Measurements from ENCODE around the gene TAF4.
"Not testable (repeated sequence)": the region's sequence is repeated elsewhere in the genome, so short reads cannot be mapped to it uniquely, and the experiment has no call there.

Gene TAF4

DNA sequence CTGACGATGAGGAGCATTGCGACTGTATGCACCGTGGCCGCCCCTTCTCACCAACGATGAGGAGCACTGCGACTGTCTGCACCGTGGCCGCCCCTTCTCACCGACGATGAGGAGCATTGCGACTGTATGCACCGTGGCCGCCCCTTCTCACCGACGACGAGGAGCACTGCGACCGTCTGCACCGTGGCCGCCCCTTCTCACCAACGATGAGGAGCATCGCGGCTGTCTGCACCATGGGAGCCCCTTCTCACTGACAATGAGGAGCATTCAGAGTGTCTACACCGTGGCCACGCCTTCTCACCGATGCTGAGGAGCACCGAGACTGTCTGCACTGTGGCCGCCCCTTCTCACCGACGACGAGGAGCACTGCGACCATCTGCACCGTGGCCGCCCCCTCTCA is 120.7 kb downstream of the TAF4 start:
- H3K4me3 Mint-ChIP-seq; H3K27me3 Mint-ChIP-seq; H3K9me3 Mint-ChIP-seq; H3K4me1 Mint-ChIP-seq (ENCODE audit: low read depth); H3K27ac Mint-ChIP-seq; H3K36me3 Mint-ChIP-seq (ENCODE audit: low read depth); intact Hi-C loops (cut with micrococcal nuclease): not testable (repeated sequence)

DNA sequence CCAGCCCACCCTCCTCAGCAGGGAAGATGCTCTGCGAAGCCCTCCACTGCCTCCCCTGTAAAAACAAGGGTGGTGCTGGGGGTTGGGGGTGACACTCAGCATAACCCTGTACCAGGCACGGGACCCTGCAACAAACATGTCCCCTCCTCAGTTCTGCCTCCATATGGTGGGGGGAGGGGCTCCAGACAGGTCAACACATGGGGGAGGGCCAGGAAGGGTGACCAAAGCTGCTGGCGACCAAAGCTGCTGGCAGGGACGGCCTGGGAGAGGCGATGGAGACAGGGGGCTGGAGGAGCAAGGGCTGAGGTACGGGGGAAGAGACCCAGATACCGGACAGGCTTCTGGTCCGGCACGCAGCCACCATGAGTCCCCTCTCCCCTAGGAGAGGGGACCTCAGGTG is 123.2 kb downstream of the TAF4 start:
- intact Hi-C loops (cut with micrococcal nuclease), result no loop called here
- no peaks in the 10 kb centered on the region for H3K9me3 Mint-ChIP-seq
- H3K27ac Mint-ChIP-seq, result no peak overlapping the region
- no peaks in the 10 kb centered on the region for H3K4me1 Mint-ChIP-seq (ENCODE audit: low read depth)
- H3K36me3 Mint-ChIP-seq (ENCODE audit: low read depth), result no peaks in the 10 kb centered on the region
- H3K27me3 Mint-ChIP-seq, result no peaks in the 10 kb centered on the region
- H3K4me3 Mint-ChIP-seq, result no peak overlapping the region

DNA sequence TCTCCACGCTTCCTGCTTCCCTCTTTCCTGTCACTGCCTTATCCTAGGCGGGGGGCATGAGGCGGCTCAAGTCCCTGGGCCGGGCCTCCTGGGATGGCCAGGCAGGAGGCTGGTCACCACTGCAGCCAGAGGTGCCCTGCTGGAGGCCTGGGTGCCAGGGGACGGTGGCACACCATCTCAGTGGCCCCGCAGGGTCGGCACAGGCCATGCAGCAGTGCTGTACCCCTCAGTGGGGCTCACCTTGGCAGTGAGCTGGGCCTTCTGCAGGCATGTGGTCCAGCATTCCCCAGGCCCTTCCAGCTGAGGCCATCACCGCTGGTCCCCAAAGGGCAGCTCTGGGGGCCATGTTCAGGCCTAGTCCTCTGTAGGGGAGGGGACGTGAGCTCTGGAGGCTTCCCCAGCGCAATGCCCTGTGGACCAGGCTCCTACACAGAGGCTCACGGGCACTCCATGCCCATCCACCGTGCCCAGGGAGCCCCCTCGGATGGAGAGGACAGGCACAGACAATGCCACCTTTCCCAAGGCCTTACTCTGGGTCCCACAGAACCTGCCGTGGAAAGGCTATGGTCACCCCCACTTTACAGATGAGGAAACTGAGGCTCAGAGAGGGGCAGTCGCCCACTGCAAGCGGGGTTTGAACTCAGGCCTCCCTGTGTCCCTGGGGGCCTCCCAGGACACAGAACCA is 123.8 kb downstream of the TAF4 start:
- no peaks in the 10 kb centered on the region for H3K36me3 Mint-ChIP-seq (ENCODE audit: low read depth)

DNA sequence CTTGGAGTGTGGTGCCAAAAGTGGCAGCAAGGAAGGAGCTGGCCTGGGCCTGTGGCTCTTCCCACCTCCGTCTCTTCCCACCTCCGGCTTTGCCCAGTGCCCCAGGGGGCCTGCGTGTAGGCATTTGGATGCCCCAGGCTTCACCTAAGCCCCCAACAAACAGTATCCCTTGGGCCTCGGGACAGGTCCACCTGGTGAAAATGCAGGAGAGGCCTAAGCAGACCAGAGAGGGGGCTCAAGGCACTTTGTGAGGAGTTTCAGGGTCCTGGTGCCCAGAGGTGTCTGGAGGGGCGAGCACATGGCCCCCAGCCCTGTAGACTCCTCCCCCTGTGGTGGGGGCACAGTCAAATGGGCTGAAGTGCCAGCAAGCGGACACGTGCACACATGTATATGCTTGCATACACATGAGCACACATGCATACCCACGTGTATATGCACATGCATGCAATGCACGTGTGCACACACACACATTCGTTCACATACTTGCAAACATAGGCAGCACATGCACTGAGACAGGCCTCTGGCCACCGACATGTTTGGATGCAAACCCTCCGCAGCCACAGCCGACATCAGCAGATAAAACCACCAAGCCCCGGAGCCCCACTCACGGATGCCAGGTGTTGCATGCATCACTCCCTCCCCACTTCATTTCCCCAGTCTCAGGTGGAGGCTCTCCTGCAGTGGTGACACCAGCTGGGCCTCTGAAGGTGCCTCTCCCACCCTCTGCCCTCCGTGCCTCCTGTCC is 124.5 kb downstream of the TAF4 start:
- intact Hi-C loops (cut with micrococcal nuclease), result no loop called here
- Mint-ChIP-seq H3K27me3 (peaks cover 2% of the 10 kb centered on the region), H3K9me3 (no peaks in the 10 kb centered on the region), H3K4me1 (ENCODE audit: low read depth) (no peaks in the 10 kb centered on the region), H3K36me3 (ENCODE audit: low read depth) (no peaks in the 10 kb centered on the region), H3K4me3 (no peak overlapping the region), H3K27ac (no peak overlapping the region)

More for the DNA sequence above, 123.8 kb downstream of the TAF4 start:
- Mint-ChIP-seq H3K27me3 (no peaks in the 10 kb centered on the region), H3K9me3 (no peaks in the 10 kb centered on the region), H3K4me1 (ENCODE audit: low read depth) (no peaks in the 10 kb centered on the region), H3K4me3 (no peak overlapping the region), H3K27ac (no peak overlapping the region)
- intact Hi-C loops (cut with micrococcal nuclease), result no loop called here

DNA sequence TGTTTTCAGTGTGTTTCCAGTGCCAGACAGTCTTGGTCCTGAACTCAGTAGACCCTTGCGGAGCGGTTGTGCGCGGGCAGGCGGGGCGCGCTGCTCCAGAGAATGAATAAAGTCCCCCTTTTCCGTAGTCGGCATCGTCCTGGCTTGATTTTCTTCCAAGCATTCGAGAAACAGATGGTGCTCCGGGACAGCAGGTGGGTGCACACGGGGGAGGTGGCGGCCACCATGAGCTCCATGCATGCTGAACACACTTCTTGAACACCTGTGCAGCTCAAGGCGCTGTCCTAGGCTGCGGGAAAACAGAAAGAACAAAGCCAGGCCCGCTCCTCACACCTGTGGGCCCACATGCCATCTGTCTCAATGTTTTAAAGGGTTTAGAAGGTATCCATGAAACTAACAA is 125.2 kb downstream of the TAF4 start:
- no peak overlapping the region for H3K4me3 Mint-ChIP-seq
- H3K9me3 Mint-ChIP-seq, result no peaks in the 10 kb centered on the region
- H3K4me1 Mint-ChIP-seq (ENCODE audit: low read depth), result no peaks in the 10 kb centered on the region
- intact Hi-C loops (cut with micrococcal nuclease), result no loop called here
- peaks cover 2% of the 10 kb centered on the region for H3K27me3 Mint-ChIP-seq
- no peak overlapping the region for H3K27ac Mint-ChIP-seq
- H3K36me3 Mint-ChIP-seq (ENCODE audit: low read depth), result no peaks in the 10 kb centered on the region

DNA sequence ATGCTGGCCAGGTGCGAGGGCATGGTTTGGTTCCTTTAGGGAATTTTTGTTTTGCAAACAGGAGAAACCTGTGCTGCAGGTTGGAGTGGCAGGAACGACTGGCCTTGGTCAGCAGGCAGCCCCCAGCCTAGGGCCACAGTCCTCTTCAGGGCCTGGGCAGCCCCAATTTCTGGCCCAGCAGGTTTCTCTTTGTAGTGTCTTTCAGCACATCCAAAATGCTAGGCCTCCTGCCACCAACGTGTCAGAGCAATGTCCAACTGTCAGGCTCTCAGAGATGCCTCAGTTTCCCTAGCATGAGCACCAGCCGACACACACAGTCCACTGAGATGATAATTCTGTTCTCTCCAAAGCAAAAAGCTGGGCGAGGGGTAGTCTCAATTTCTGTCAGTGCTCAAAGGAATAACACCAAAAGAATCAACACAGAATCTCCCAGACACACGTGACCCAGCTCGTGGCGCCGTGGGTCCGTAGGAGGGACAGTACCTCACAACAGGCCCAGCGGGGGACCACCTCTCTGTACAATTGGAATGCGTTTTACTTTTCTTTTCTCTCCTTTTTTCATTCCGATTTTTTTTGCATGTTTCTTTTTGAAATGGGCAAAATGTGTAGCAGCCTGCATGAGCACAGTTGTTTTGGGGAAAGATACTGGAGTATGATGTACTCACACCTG is 125.9 kb downstream of the TAF4 start:
- peaks cover 3% of the 10 kb centered on the region for H3K27me3 Mint-ChIP-seq
- H3K27ac Mint-ChIP-seq, result no peak overlapping the region
- no peaks in the 10 kb centered on the region for H3K36me3 Mint-ChIP-seq (ENCODE audit: low read depth)
- H3K9me3 Mint-ChIP-seq, result no peaks in the 10 kb centered on the region
- intact Hi-C loops (cut with micrococcal nuclease), result no loop called here
- H3K4me1 Mint-ChIP-seq (ENCODE audit: low read depth), result no peaks in the 10 kb centered on the region
- H3K4me3 Mint-ChIP-seq, result no peak overlapping the region

DNA sequence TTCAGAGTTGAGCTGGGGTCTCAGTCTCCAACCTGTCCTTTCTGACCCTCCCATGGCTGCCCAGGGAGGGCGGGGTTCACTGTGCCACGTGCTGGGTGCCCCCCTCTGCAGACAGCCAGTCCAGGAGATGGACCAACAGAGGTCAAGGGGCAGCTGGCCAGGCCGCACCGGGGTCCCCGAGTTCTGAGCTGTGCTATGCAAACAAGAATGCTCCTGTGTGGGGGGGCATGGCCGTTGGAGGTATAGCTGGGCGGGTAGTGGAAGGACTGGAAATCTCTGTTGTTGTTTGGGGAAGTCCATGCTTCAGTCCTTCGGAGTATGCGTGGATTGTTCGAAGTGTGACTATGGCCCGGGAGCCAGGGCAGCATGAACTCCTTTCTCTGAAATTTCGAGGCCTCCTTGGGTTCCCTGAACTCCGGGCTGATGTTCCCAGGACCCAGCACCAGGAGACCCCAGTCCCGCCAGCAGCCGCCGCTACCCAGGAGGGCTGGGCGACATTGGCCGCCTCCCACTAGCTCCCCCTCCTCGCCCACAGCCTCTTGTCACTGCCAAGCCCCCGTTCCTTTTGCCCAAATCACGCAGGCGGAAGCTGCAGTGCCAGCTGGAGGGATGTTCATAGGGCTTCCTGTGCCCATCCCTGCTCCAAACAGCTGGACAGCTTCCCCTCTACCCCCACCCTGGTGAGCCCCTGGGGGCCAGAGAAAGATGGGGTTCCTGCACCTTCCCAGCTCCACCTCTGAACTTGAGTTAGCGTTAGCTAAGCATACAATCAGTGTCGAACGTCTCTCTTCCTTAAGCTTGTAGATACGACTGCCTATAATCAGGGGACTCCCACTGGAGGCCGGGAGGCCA is 126.6 kb downstream of the TAF4 start:
- Mint-ChIP-seq H3K4me3 (no peak overlapping the region), H3K36me3 (ENCODE audit: low read depth) (no peaks in the 10 kb centered on the region), H3K27me3 (peaks cover 4% of the 10 kb centered on the region), H3K27ac (no peak overlapping the region), H3K9me3 (no peaks in the 10 kb centered on the region), H3K4me1 (ENCODE audit: low read depth) (no peaks in the 10 kb centered on the region)
- intact Hi-C loops (cut with micrococcal nuclease), result no loop called here

DNA sequence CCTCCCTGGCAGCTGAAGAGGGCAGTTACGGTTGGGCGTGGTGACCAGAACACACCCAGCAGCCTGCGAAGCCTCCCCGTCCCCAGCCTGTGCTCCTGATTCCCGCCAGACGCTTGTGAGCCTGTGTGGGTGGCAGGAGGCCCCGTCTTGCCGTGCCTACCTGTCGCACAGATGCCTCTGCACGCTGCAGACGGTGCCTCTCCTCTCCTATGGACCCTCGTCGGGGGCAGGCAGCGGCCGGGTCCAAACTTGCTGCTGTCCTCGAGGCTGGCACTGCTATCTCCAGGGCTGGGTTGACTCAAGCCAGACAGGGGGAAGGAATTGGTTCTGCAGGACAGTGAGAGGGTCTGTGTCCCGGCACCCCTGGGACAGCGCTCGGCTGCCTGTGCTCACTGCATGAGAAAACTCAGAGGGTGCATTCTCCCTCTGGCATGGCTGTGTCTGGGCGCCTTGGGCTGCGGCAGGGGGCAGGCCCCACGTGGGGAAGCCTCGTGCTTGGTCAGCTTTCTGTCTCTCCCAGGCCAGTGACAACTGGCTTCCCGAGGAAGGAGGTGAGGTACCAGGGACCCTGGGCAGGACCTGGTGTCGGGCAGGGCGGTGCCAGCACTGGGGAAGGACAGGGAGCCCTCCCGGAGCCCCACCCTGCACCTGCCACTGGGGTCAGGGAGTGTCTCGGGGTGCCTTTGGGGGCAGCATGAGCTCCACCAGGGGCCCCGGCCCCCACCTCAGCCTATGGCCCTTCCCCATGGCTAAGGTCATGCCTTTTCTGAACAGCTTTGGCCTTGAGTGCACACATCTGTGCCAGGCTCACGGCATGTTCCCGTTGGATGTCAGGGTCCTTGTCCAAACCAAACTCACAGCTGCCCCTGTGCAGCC is 127.5 kb downstream of the TAF4 start:
- Mint-ChIP-seq H3K27me3 (peaks cover 4% of the 10 kb centered on the region), H3K4me1 (ENCODE audit: low read depth) (no peaks in the 10 kb centered on the region), H3K9me3 (no peaks in the 10 kb centered on the region), H3K4me3 (no peak overlapping the region), H3K27ac (no peak overlapping the region), H3K36me3 (ENCODE audit: low read depth) (no peaks in the 10 kb centered on the region)
- intact Hi-C loops (cut with micrococcal nuclease), result no loop called here

DNA sequence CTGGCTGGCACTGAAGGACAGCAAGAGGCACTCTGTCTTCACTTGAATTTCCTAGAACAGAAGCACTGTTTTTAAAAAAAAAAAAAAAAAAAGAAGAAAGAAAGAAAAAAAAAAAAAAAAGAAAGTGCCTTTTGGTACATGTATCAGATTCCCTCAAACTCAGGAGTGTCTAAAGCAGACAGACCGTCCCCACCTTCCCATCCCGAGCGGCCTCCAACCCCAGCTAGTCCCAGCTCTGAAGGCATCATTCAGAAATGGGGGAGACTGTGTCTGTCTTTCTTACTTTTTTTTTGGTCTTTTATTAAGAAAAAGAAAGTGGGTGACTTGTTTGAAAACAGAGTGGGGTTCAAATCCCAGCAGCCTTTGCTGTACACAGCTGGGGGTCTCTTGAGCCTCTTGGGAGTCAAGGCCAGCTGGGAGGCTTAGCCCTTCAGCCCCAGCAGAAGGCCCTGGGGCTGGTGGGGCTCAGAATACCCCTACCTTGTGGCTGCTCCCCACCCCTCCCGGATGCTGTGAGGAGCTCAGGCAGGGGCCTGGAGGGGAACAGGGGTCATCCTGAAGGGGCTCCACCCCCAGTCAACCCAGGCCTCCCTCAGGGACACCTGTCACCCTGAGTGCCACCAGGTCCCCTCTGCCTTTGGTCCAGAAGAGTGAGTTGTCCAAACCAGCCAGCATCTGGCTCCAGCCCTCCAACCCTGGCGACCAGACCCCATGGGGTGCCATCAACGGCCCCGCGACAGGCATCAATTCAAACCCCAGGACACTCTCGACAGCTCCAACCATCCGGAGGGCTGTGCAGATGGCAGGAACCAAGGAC is 128.3 kb downstream of the TAF4 start:
- intact Hi-C loops (cut with micrococcal nuclease), result no loop called here
- H3K27me3 Mint-ChIP-seq, result peaks cover 4% of the 10 kb centered on the region
- no peak overlapping the region for H3K27ac Mint-ChIP-seq
- no peaks in the 10 kb centered on the region for H3K36me3 Mint-ChIP-seq (ENCODE audit: low read depth)
- no peaks in the 10 kb centered on the region for H3K4me1 Mint-ChIP-seq (ENCODE audit: low read depth)
- H3K4me3 Mint-ChIP-seq, result no peak overlapping the region
- H3K9me3 Mint-ChIP-seq, result no peaks in the 10 kb centered on the region

DNA sequence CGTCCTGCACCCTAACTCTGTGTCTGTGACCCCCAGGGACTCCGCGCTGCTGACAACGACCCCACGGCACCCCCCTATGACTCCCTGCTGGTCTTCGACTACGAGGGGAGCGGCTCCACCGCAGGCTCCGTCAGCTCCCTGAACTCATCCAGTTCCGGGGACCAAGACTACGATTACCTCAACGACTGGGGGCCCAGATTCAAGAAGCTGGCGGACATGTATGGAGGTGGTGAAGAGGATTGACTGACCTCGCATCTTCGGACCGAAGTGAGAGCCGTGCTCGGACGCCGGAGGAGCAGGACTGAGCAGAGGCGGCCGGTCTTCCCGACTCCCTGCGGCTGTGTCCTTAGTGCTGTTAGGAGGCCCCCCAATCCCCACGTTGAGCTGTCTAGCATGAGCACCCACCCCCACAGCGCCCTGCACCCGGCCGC is 129.0 kb downstream of the TAF4 start:
- Mint-ChIP-seq H3K9me3 (no peaks in the 10 kb centered on the region), H3K4me1 (ENCODE audit: low read depth) (no peaks in the 10 kb centered on the region), H3K27me3 (peaks cover 4% of the 10 kb centered on the region), H3K27ac (no peak overlapping the region), H3K36me3 (ENCODE audit: low read depth) (no peaks in the 10 kb centered on the region), H3K4me3 (no peak overlapping the region)
- intact Hi-C loops (cut with micrococcal nuclease), result no loop called here

DNA sequence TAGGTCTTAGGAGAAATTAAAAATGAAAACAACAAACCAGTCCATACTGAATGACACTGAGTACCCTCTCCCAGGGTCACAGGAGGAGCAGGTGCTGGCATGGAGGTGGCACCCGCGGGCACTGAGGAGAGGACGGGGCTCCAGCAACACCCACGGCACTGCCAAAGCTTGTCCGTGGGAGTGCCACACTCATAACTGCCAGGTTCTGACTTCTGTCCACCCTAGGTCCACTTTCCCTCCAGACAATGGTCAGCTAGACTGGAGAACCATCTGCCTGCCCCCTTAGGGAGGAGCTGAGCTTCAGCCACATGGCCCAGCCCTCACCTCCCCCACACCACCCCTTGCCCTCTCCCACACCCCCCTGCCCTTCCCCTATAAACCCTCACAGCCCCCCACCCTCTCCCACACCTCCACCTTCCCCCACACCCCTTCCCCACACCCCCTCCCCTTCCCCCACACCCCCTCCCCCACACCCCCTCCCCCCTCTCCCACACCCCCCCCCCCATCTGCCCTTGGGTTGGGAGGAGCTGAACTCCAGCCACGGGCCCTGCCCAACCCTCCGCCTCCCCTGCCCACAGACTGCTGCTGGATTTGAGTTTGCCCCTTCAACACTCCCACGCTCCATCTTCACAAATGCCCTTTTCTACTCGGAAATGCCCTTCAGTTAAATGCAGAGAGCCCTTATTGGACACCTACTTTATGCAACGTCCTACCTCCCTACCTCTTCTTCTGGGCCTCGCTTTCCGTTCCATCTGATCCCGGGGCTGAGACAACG is 129.6 kb downstream of the TAF4 start:
- no peak overlapping the region for H3K27ac Mint-ChIP-seq
- intact Hi-C loops (cut with micrococcal nuclease), result no loop called here
- H3K4me1 Mint-ChIP-seq (ENCODE audit: low read depth), result no peaks in the 10 kb centered on the region
- peaks cover 4% of the 10 kb centered on the region for H3K27me3 Mint-ChIP-seq
- no peak overlapping the region for H3K4me3 Mint-ChIP-seq
- no peaks in the 10 kb centered on the region for H3K36me3 Mint-ChIP-seq (ENCODE audit: low read depth)
- no peaks in the 10 kb centered on the region for H3K9me3 Mint-ChIP-seq

Data from dendritic cell treated with granulocyte-macrophage colony-stimulating factor and Interleukin-4, amounts not matched to agents 40 ng/mL and 50 ng/mL, for 4 days (primary cell).